Heart right ventricle (tissue), 16 donors: ENCODE results near the gene ERCC8. TPM values are rescaled to one million over a fixed set of nuclear protein-coding genes. Genes with fewer than 3 reads are reported as not detected.

Experiments used
- ATAC-seq, 8 donors: fragments of 200-7000 bp; cut with Tn5 transposase; one replicate each; pipeline ENCODE4 v1.9.1; 2020; ENCODE audit warnings: mild to moderate bottlenecking in 8 of 8, moderate library complexity in 8 of 8, moderate number of reproducible peaks in 1 of 8
- DNase-seq, 2 donors: peaks; one replicate each; pipeline ENCODE4 v3.0.0-alpha.2; 2020
- H3K27ac ChIP-seq, 10 donors: fragments of 200-600 bp; sonication (generic) in 2 of 10; one replicate each; pipeline versions ENCODE4 v1.5.0 to v1.8.0; 2020 to 2022; ENCODE audit warnings: mild to moderate bottlenecking in 3 of 10
- H3K27me3 ChIP-seq, 7 donors: fragments of 200-600 bp; one replicate each; pipeline ENCODE4 v1.8.0; 2021 to 2022; ENCODE audit warnings: mild to moderate bottlenecking in 2 of 7
- H3K36me3 ChIP-seq, 9 donors: fragments of 200-600 bp; sonication (generic) in 1 of 9; one replicate each; pipeline versions ENCODE4 v1.5.0 to v1.8.0; 2020 to 2022; ENCODE audit warnings: mild to moderate bottlenecking in 2 of 9
- H3K4me1 ChIP-seq, 9 donors: fragments of 200-600 bp; sonication (generic) in 1 of 9; one replicate each; pipeline versions ENCODE4 v1.5.0 to v1.8.0; 2020 to 2022; ENCODE audit warnings: mild to moderate bottlenecking in 4 of 9
- H3K4me3 ChIP-seq, 10 donors: fragments of 200-600 bp; sonication (generic) in 2 of 10; one replicate each; pipeline versions ENCODE4 v1.5.0 to v1.8.0; 2020 to 2022; ENCODE audit warnings: mild to moderate bottlenecking in 7 of 10, moderate library complexity in 2 of 10
- H3K9me3 ChIP-seq, 11 donors: fragments of 200-600 bp in 10 of 11; sonication (generic) in 2 of 11; one replicate each; pipeline versions ENCODE4 v1.5.0 to v1.8.0; 2013 to 2022; ENCODE audit warnings: mild to moderate bottlenecking in 2 of 11, control low read depth in 1 of 11, moderate library complexity in 1 of 11
- WGBS, 2 donors: extraction: QIAGEN DNeasy Blood & Tissue Kit; methylation state at CpG; one replicate each; pipeline ENCODE4 v1.1.7; 2013; ENCODE audit warnings: inconsistent platforms in 1 of 2; 5-methylcytosine and 5-hydroxymethylcytosine counted together
- intact Hi-C, 10 donors: fragments of 100-400 bp; cut with DNase I; formaldehyde crosslinking; loops; one replicate each; pipeline versions ENCODE4 v1.11.1 to v1.14.2; 2022
- polyA plus RNA-seq, 2 donors: library from polyadenylated mRNA; stranded (reverse); fragments of 200-250 nt; gene quantifications; one replicate each; pipeline ENCODE4 v1.2.3, GENCODE V29; 2013
- total RNA-seq, 10 donors: library from RNA; stranded (reverse); fragmentation: NEBNext Ultra II Directional in 3 of 10; extraction: Animal tissue kit (Norgen Biotek cat#: 25700) in 3 of 10; gene quantifications; one replicate each; pipeline versions ENCODE4 v1.2.1 to v1.2.4, GENCODE V29; 2021 to 2023
- TF ChIP-seq, protein P1 (sequence below), 9 donors: fragments of 200-600 bp; sonication (generic) in 2 of 9; IDR thresholded peaks; one replicate each; pipeline versions ENCODE4 v1.5.0 to v1.8.0; 2021 to 2022; ENCODE audit warnings: antibody characterized with exemption in 9 of 9, mild to moderate bottlenecking in 5 of 9, moderate library complexity in 1 of 9
- donor health status: Arrhythmogenic right ventricular cardiomyopathy.
- donor health status: ischemic (EF 13 %, LVEDD 7.1; RV severe dilation, severe dysfunction).
- donor health status: healthy with polysubstance abuse.
- donor health status: DM: no; HTN: yes; CAD: no.
- donor health status: DM: no; HTN: no; CAD: no.
- donor health status: ischemic (EF 25% LVEDD 6.9; RV normal size, moderate dysfunction).
- donor health status: ischemic (EF 25% LVEDD 5.7; RV mildly dilated, moderate dysfunction).
- donor health status: healthy.
- donor health status: DM: yes; HTN: yes; CAD: no.
- donor health status: Ischemic cardiomyopathy.
- donor health status: ischemic (EF 35%, LVEDD 5.7; RV mildly dilated, moderate dysfunction).
- donor health status: nonischemic (EF 11% LVEDD 7.7; RV severe dilation, severe dysfunction).
- donor health status: DM: yes; HTN: yes; CAD: no.
- donor health status: PGD.
- donor health status: ischemic (EF 29% LVEDD 5.4; RV normal size, mild dysfunction).
- donor health status: nonischemic (EF 23%, LVEDD 6.1; RV moderate dilation, normal function).

Gene ERCC8
- total and polyA plus RNA-seq, 12 donors: 4.1 to 8.3 (median 6.0) TPM

DNA sequence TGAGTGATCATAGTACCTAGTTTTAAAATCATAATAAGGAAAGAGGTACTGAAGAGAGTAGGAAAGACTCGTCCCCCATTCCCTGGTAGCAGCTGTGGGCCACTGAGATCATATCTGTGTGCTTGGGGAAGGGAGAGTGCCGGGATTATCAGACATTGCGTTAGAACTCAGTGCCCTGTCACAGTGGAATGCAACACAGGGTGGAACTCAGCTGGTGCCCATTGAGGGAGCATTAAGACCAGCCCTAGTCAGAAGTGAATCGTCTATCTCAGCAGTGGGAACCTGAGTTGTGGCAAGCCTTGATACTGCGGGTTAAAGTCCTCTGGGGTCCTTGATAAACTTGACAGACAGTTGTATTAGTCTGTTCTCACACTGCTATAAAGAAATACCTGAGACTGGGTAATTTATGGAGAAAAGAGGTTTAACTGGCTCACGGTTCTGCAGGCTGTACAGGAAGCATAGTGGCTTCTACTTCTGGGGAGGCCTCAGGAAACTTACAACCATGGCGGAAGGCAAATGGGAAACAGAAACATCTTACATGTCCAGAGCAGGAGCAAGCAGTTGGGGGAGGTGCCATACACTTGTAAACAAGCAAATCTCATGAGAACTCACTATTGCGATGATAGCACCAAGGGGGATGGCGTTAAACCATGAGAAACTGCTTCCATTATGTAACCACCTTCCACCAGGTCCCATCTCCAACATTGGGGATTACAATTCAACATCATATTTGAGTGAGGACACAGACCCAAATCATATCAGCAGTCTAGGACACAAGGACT lies 33.3 kb upstream of the ERCC8 start:
- WGBS, 2 donors: 67 to 77% methylated on average over 9 of the region's 9 CpGs
- no peak overlapping the region for H3K4me3 ChIP-seq
- H3K27me3 ChIP-seq: no peaks in the 10 kb centered on the region
- peaks cover 0 to 21% (median 0%) of the 10 kb centered on the region in 11 donors for H3K9me3 ChIP-seq
- H3K4me1 ChIP-seq: peaks cover 0 to 19% (median 4%) of the 10 kb centered on the region in 9 donors
- H3K36me3 ChIP-seq: no peaks in the 10 kb centered on the region
- DNase-seq (no peak), ATAC-seq (peak in 3 of 8 donors; percentile 47)
- no peak overlapping the region for H3K27ac ChIP-seq
- intact Hi-C loops: loop anchor here in 1 of 10 donors (2.0 kb wide), 1 partner anchor 27 kb away; no protein-coding TSS in a partner anchor
- TF ChIP-seq, protein P1, sequence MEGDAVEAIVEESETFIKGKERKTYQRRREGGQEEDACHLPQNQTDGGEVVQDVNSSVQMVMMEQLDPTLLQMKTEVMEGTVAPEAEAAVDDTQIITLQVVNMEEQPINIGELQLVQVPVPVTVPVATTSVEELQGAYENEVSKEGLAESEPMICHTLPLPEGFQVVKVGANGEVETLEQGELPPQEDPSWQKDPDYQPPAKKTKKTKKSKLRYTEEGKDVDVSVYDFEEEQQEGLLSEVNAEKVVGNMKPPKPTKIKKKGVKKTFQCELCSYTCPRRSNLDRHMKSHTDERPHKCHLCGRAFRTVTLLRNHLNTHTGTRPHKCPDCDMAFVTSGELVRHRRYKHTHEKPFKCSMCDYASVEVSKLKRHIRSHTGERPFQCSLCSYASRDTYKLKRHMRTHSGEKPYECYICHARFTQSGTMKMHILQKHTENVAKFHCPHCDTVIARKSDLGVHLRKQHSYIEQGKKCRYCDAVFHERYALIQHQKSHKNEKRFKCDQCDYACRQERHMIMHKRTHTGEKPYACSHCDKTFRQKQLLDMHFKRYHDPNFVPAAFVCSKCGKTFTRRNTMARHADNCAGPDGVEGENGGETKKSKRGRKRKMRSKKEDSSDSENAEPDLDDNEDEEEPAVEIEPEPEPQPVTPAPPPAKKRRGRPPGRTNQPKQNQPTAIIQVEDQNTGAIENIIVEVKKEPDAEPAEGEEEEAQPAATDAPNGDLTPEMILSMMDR (IDR thresholded peaks at IDR 0.05): no peak

DNA sequence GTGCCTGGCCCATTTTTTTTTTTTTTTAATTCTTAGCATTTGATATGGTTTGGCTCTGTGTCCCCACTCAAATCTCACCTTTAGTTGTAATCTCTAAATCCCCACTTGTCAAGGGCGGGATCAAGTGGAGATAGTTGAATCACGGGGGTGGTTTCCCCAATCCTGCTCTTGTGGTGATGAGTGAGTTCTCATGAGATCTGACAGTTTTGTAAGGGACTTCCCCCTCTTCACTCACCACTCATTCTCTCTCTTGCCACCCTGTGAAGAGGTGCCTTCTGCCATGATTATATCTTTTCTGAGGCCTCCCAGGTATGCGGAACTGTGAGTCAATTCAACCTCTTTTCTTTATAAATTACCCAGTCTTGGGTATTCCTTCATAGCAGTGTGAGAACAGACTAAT lies 27.4 kb upstream of the ERCC8 start:
- no peak for DNase-seq
- WGBS, 2 donors: 62 to 73% methylated on average over 3 of the region's 3 CpGs
- no peak overlapping the region for H3K27ac ChIP-seq
- intact Hi-C loops: no loop called here
- H3K4me1 ChIP-seq: peaks cover 0 to 13% (median 3%) of the 10 kb centered on the region in 9 donors
- H3K9me3 ChIP-seq: peaks cover 0 to 38% (median 13%) of the 10 kb centered on the region in 11 donors
- no peaks in the 10 kb centered on the region for H3K27me3 ChIP-seq
- ATAC-seq: no peak
- no peaks in the 10 kb centered on the region for H3K36me3 ChIP-seq
- no peak overlapping the region for H3K4me3 ChIP-seq
- TF ChIP-seq, protein P1 (IDR thresholded peaks at IDR 0.05): no peak

DNA sequence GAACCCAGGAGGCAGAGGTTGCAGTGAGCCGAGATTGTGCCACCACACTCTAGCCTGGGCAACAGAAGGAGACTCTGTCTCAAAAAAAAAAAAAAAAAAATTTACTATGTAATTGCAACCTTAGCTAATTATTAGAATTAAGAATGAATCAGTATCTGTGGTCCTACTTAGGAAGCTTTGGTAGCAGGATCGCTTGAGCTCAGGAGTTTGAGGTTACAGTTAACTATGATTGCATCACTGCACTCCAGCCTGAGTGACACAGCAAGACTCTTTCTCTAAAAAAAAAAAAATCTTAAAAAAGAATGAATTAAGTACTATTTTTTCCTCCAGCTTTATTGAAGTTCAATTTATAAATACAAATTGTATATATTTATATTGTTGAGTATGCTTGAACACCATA lies 16.8 kb upstream of the ERCC8 start:
- WGBS, 2 donors: 90 to 97% methylated on average over 2 of the region's 2 CpGs
- TF ChIP-seq, protein P1 (IDR thresholded peaks at IDR 0.05): no peak
- DNase-seq (no peak), ATAC-seq (no peak)
- intact Hi-C loops: loop anchor here in 4 of 10 donors (5.0 to 10.0 kb wide), 2 partner anchors 971 to 973 kb away; no protein-coding TSS in a partner anchor
- Histone ChIP-seq H3K36me3 (no peaks in the 10 kb centered on the region), H3K4me1 (peaks cover 0 to 16% (median 5%) of the 10 kb centered on the region in 9 donors), H3K9me3 (peaks cover 0 to 17% (median 5%) of the 10 kb centered on the region in 11 donors), H3K4me3 (no peak overlapping the region), H3K27me3 (no peaks in the 10 kb centered on the region), H3K27ac (no peak overlapping the region)

DNA sequence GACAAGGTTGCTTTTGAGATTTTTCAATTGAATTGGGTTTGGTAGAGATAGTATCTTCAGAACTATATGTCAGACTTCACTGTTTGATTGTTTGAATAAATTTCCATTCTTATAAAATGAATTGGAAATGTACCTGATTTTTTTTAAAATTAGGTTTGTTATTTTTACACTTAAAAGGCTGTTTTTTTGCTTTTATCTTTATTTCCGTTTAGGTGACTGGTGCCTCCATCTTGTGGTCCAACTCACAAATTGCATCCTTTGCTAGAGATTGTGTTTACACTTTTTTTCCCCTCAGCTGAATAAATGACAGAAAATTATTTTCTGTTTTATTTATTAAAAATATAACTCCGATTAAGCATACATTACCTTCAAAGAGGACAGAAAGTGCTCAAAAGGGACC lies 15.7 kb upstream of the ERCC8 start:
- H3K36me3 ChIP-seq: no peaks in the 10 kb centered on the region
- peaks cover 0 to 11% (median 0%) of the 10 kb centered on the region in 11 donors for H3K9me3 ChIP-seq
- intact Hi-C loops: loop anchor here in 4 of 10 donors (5.0 to 10.0 kb wide), 2 partner anchors 972 to 974 kb away; no protein-coding TSS in a partner anchor
- TF ChIP-seq, protein P1 (IDR thresholded peaks at IDR 0.05): peak in 7 of 9 donors; percentile 37 to 58 (median 43)
- no peak overlapping the region for H3K4me3 ChIP-seq
- ATAC-seq (no peak), DNase-seq (no peak)
- peaks cover 0 to 16% (median 5%) of the 10 kb centered on the region in 9 donors for H3K4me1 ChIP-seq
- no peak overlapping the region for H3K27ac ChIP-seq
- no peaks in the 10 kb centered on the region for H3K27me3 ChIP-seq
- WGBS, 2 donors: 43 to 45% methylated on average over 2 of the region's 2 CpGs
